GM06990 (cell line): ENCODE measurements around the gene PTTG1IP.
A peak's percentile ranks its signal among the peaks of the same experiment; 100 is the strongest.

Experiments
- DNase-seq: peaks from one replicate; pipeline ENCODE4 v3.0.0-alpha.2; 2011; ENCODE audit not compliant: insufficient read length; ENCODE audit errors: extremely low read depth
- H3K27me3 ChIP-seq: replicated peaks from 2 replicates; pipeline ENCODE4 v1.6.0; 2011; ENCODE audit warnings: low read length; ENCODE audit not compliant: control insufficient read depth, insufficient read depth
- H3K36me3 ChIP-seq: 2 replicates; pipeline ENCODE4 v1.5.1; 2011; ENCODE audit warnings: low read length; ENCODE audit not compliant: control insufficient read depth, insufficient read depth
- H3K4me3 ChIP-seq: replicated peaks from 2 replicates; pipeline ENCODE4 v1.5.1; 2011; ENCODE audit warnings: low read depth, mild to moderate bottlenecking, control low read depth, low read length
- TF ChIP-seq, protein P1 (sequence below): IDR thresholded peaks from 2 replicates; pipeline ENCODE4 v1.5.1; 2011; ENCODE audit warnings: low read length, control low read depth, mild to moderate bottlenecking, inconsistent platforms; ENCODE audit not compliant: insufficient read depth, poor library complexity, severe bottlenecking

Gene PTTG1IP

GRCh38 chr21:44876849-44877575, 3.5 kb upstream of the PTTG1IP start:
- Histone ChIP-seq H3K4me3 (no peak overlapping the region), H3K36me3 (no peaks in the 10 kb centered on the region), H3K27me3 (no peaks in the 10 kb centered on the region)
- TF ChIP-seq, protein P1, sequence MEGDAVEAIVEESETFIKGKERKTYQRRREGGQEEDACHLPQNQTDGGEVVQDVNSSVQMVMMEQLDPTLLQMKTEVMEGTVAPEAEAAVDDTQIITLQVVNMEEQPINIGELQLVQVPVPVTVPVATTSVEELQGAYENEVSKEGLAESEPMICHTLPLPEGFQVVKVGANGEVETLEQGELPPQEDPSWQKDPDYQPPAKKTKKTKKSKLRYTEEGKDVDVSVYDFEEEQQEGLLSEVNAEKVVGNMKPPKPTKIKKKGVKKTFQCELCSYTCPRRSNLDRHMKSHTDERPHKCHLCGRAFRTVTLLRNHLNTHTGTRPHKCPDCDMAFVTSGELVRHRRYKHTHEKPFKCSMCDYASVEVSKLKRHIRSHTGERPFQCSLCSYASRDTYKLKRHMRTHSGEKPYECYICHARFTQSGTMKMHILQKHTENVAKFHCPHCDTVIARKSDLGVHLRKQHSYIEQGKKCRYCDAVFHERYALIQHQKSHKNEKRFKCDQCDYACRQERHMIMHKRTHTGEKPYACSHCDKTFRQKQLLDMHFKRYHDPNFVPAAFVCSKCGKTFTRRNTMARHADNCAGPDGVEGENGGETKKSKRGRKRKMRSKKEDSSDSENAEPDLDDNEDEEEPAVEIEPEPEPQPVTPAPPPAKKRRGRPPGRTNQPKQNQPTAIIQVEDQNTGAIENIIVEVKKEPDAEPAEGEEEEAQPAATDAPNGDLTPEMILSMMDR: no peak
- no peak for DNase-seq

DNA sequence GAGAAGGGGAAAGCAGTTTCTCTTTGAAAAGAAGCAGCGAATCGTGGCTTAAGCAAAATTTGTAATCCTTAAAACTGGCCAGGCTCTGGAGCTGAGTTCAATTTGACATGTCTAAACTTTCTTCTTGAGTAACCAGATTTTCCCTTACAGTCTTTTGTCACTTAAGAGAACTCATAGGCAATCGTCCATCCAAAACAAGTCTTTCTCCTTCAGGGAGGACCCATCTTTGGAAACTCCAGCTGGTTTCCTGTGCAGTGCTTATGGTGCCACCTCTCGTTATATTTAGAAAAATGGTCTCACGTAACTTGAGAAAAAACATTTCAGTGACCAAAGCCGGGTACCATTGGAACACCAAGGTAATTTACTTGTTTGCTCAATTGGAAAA, 1.8 kb upstream of the PTTG1IP start:
- no peaks in the 10 kb centered on the region; the same call in 1 of the 2 replicates for H3K36me3 ChIP-seq
- TF ChIP-seq, protein P1: no peak
- H3K27me3 ChIP-seq: no peaks in the 10 kb centered on the region
- H3K4me3 ChIP-seq: peak overlapping the region; percentile 77
- no peak for DNase-seq

DNA sequence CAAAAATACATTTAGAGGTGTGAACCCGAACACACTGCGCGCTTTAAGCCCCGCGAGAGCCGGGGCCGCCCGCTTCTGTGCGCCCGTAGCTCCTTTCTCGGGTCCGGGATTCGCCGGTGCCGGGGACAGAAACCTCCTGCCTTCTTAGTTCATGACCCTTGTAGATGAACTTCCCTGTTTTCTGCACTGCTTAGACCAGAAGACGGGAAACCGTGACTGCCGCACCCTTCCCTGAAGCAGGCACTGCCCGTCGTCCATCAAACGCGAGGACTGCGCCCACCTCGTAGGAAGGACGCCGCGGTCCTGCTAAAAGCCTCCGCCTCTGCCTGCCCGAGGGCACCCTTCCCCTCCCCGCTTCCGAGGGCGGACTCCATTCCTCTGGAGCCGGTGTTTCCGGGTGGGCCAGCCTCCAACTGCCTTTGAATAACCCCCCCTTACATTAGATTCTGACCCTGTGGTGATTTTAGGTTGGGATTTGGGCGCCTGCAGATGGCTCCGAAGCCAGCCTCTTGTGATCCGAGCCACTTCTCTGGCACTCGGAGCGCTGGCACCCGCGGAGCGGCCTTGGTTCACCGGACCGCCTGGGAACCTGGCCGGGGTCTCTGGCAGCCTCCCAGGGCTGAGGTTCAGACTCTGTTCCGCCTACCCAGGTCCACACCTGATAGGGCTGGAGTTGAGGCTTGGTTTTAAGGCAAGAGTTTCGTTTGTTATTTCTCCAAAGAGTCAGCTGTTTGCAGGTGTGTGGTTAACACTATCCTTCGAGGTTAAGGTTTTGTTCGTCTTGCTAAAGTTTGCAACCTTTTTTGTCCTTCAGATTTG, 1.2 kb upstream of the PTTG1IP start:
- H3K27me3 ChIP-seq: no peaks in the 10 kb centered on the region
- TF ChIP-seq, protein P1: no peak

DNA sequence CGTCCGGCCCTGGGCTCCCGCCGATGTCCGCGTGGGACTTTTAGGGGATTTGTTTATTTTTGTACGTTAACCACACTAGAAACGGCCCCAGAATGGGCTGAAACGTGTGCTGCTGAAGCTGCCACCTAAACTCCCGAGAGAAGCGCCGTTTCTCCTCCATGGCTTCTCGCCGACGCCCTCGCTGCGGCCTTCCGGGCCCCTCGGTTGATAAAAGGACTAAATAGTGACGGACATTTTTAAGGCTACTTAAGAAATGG, 678 bp upstream of the PTTG1IP start:
- no peaks in the 10 kb centered on the region; the same call in 1 of the 2 replicates for H3K36me3 ChIP-seq
- TF ChIP-seq, protein P1: no peak
- DNase-seq: no peak

More for the DNA sequence above, 1.2 kb upstream of the PTTG1IP start:
- H3K4me3 ChIP-seq: peak overlapping the region; percentile 77
- no peaks in the 10 kb centered on the region; the same call in 1 of the 2 replicates for H3K36me3 ChIP-seq
- peak; percentile 77 for DNase-seq

DNA sequence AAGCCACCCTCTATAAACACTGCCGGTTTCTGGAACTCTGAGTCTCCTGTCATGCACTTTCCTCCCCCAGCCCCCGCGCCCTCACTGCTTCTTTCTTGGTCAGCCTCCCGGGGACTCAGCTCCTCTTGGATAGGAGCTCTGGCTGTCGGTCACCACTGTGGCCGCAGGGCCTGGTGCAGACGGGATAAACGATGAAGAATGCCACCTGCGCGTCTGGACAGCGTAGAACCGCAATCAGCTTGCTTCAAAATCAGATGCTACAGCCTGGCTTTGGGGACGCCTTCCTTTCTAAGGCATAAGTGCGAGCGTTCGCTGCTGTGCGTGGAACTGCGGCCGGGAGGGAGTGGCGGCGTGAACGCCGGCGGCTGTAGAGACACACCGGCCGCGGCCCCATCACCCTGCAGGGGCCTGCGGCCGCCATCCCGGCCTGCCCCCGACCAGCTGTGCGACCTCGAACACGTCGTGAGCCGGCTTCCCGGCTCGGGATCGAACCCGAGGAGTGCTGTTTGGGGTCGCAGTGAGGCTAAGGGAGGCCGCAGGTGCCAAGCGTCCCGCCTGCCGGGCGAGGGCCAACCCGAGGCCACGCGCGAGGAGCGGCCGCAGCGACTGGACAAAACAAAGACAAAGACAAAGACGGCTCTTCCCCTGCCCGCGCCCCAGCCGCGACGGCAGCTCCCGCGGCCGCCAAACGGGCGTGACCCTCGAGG, 688 bp downstream of the PTTG1IP start:
- Histone ChIP-seq H3K27me3 (no peaks in the 10 kb centered on the region), H3K4me3 (peak overlapping the region; percentile 79), H3K36me3 (no peaks in the 10 kb centered on the region; the same call in 1 of the 2 replicates)
- TF ChIP-seq, protein P1: no peak
- no peak for DNase-seq

More for the DNA sequence above, 678 bp upstream of the PTTG1IP start:
- Histone ChIP-seq H3K4me3 (peak overlapping the region; percentile 77), H3K27me3 (no peaks in the 10 kb centered on the region)
